ENCODE measurements around the gene PSMC3IP.
A peak's percentile ranks its signal among the peaks of the same experiment; 100 is the strongest.

PSMC3IP gene

GRCh38 chr17:42538482-42538881, 39.0 kb downstream of the PSMC3IP start:
- no peak for DNase-seq (ENCODE audit: low read depth, low spot score)

DNA sequence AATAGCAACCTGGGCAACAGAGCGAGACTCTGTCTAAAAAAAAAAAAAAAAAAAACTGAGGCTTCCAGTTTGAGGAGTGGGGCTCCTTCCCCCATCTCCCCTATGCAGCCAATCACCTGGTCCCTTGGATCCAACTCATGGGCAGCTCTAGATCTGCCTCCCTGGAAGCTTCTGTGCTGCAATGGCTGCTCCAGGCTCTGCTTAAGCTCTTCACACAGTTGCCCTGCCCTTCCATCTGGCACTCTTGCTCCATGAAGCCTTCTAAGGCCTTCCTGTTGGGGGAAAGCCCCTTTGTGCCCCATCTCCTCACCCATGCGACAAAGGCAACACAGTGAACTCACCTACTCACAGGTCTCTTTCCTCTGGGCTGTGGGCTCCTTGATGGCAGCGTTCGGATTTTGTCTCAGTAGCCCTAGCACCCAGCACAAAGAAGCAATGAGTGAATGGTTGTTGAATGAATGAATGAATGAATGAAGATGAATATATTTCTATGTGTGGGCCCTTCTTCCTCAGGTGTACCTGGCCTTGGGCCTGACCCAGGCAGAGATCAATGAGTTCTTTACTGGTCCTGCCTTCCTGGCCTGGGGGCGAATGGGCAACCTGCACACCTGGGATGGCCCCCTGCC, 39.6 kb downstream of the PSMC3IP start:
- DNase-seq (ENCODE audit: low read depth, low spot score), result no peak

GRCh38 chr17:42537156-42537805, 40.2 kb downstream of the PSMC3IP start:
- no peak for DNase-seq (ENCODE audit: low read depth, low spot score)

DNA sequence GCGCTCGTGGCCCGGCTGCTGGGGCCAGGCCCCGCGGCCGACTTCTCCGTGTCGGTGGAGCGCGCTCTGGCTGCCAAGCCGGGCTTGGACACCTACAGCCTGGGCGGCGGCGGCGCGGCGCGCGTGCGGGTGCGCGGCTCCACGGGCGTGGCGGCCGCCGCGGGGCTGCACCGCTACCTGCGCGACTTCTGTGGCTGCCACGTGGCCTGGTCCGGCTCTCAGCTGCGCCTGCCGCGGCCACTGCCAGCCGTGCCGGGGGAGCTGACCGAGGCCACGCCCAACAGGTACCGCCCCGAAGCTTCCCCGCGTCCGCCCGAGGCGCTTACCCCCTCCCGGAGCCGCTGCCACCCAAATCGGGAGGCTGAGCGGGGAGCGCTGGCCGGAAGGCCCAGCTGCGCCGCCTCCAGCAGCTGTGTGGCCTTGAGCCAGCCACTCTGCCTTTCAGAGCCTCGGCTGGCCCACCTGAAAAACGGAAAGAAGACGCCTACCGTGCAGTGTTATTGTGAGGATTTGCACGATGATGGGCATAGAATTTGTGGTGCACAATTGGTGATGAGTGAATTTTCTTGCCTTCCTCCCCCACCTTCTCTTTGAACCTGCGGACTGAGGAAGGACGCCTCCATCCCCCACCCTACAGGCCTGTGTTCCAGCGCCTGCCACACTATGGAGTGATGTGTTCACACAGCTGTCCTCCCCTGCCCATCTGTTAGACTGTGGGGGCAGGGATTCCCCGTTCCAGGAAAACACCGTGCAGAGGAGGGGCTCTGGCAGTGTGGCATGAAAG, 41.0 kb downstream of the PSMC3IP start:
- DNase-seq (ENCODE audit: low read depth, low spot score), result no peak

DNA sequence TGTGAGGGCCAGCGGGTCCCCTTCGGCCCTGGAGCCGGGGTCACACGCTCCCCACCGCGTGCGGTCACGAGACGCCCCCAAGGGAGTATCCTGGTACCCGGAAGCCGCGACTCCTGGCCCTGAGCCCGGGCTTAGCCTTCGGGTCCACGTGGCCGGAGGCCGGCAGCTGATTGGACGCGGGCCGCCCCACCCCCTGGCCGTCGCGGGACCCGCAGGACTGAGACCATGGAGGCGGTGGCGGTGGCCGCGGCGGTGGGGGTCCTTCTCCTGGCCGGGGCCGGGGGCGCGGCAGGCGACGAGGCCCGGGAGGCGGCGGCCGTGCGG, 41.5 kb downstream of the PSMC3IP start, which contains the start of gene NAGLU:
Gene NAGLU (plus strand): TSS at position 194 of the 324 bp plus-strand sequence. CDS start 32 bp downstream, at position 226.
- DNase-seq (ENCODE audit: low read depth, low spot score), result peak; percentile 57

GRCh38 chr17:42535155-42536047, 42.1 kb downstream of the PSMC3IP start:
- DNase-seq (ENCODE audit: low read depth, low spot score), result no peak

DNA sequence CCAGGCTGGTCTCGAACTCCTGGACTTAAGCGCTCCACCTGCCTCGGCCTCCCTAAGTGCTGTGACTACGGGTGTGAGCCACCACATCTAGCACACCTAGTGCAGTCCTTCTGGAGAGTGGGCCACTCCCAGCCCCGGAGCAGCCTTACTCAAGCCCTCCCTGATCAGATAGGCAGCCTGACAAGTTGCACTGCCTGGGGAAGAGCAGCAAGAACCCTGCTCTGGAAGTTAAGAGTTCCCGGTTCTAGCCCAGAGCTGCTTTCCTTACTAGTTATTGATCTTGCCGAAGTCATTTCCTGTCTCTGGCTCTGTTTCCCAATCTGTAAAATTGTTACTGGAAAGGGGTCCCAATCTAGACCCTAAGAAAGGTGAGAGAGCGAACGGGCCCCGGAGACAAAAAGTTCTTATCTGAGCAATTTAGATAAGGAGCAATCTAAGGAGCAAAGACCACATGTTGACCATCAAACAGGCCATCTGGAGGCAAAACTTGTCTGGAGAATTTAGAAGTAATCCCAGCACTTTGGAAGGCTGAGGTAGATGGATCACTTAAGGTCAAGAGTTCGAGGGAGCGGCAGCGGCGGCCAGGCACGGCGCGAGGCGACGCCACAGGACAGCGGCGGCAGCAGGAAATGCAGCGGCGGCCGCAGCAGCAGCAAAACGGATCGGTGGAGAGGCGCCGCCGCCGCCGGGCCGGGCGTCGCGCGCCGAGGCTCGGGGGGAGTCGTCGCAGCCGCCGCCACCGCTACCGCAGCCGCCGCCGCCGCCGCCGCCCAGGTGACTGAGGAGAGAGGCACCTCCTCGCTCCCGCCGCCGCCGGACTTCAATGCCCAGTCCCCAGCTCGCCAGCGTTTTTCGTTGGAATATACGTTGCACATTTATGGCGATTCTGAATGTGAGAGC, 45.8 kb downstream of the PSMC3IP start:
- DNase-seq (ENCODE audit: low read depth, low spot score), result no peak

DNA sequence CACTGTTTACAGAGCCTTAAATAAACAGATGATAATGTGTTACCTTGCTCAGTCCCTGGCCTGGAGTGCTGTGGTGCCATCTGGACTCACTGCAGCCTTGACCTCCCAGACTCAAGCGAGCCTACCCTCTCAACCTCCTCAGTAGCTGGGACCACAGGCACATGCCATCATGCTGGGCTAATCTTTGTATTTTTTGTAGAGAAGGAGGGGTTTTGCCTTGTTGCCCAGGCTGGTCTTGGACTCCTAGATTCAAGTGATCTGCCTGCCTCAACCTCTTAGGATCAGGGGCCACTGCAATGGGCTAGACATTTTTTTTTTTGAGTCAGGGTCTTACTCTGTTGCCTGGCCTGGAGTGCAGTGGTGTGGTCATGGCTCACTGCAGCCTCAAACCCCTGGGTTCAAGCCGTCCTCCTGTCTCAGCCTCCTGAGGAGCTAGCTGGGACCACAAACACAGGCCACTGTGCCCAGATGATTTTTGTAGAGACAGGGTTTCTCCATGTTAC, 46.5 kb downstream of the PSMC3IP start:
- DNase-seq (ENCODE audit: low read depth, low spot score), result no peak

DNA sequence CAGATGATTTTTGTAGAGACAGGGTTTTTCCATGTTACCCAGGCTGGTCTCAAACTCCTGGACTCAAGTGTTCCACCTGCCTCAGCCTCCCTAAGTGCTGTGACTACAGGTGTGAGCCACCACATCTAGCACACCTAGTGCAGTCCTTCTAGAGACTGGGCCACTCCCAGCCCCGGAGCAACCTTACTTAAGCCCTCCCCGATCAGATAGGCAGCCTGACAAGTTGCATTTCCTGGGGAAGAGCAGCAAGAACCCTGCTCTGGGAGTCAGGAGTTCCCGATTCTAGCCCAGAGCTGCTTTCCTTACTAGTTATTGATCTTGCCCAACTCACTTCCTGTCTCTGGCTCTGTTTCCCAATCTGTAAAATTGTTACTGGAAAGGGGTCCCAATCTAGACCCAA, 48.5 kb downstream of the PSMC3IP start:
- DNase-seq (ENCODE audit: low read depth, low spot score), result no peak

DNA sequence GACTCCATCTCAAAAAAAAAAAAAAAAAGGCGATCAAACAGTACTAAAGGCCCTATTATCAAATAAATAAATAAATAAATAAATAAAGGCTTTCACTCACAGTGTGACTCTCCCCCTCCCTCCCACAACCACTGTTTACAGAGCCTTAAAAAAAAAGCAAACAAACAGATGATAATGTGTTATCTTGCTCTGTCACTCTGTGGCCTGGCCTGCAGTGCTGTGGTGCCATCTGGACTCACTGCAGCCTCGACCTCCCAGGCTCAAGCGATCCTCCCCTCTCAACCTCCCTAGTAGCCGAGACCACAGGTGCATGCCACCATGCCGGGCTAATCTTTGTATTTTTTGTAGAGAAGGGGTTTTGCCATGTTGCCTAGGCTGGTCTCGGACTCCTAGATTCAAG, 49.6 kb downstream of the PSMC3IP start:
- no peak for DNase-seq (ENCODE audit: low read depth, low spot score)

DNA sequence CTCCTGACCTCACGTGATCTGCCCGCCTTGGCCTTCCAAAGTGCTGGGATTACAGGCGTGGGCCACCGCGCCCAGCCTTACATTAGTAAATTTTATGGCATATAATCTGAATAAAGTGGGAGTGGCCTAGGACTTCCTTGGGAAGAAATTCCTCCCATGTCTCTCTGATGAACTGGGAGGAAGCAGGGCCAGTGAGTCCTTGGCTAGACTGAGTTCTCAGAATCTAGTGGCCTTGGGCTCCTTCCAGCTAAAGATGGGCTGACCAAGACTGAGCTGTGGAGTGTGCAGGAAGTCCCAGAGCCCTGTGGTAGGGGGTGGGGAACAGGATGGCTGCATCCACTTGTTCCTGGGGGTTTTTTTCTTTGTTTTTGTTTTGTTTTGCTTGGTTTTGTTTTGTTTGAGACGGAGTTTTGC, 51.5 kb downstream of the PSMC3IP start:
- DNase-seq (ENCODE audit: low read depth, low spot score), result no peak

DNA sequence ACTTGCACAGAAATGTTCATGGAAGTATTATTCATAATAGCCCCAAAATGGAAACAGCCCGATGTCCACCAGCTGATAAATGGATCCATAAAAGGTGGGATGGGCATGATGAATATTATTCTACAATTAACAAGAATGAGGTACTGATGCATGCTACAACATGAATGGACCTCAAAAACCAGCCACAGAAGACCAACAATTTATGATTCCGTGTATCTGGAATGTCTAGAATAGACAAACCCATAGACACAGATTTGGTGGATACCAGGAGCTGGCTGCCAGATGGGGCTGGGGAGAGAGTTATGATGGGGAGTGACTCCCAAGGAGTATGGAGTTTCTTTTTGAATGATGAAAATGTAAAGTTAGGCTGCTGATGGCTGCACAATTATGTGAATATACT, 52.3 kb downstream of the PSMC3IP start:
- DNase-seq (ENCODE audit: low read depth, low spot score), result no peak

DNA sequence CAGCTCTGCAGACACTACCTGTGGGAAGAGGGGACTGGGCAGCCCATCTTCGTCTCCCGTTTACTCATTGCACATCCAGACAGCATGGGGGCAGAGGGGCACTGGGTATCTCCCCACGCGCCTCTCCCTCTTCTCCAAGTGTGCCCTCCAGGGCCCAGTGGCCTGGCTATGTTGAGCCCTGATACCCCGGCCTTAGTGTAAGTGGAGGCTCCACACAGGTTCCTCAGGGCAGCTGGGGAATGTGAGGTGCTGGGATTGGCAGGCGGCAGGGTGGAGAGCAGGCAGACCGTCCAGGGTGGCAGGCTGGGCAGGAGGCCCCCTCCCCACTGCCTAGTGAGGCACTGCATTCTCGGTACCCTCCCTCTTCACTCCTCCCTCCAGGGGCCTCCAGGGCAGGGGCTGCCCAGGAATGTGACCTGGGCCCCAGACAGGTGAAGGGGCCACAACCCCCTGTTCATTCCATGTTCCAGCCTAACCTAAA, 54.7 kb downstream of the PSMC3IP start:
- no peak for DNase-seq (ENCODE audit: low read depth, low spot score)

Measured in brain pericyte (primary cell).